Activated CD4-positive, alpha-beta T cell treated with anti-CD3 and anti-CD28 coated beads for 48 hours (primary cell): ENCODE results near the gene SEMA4C.

Source experiments
- DNase-seq: peaks from one replicate; pipeline ENCODE4 v3.0.0-alpha.2; 2020

SEMA4C gene

DNA sequence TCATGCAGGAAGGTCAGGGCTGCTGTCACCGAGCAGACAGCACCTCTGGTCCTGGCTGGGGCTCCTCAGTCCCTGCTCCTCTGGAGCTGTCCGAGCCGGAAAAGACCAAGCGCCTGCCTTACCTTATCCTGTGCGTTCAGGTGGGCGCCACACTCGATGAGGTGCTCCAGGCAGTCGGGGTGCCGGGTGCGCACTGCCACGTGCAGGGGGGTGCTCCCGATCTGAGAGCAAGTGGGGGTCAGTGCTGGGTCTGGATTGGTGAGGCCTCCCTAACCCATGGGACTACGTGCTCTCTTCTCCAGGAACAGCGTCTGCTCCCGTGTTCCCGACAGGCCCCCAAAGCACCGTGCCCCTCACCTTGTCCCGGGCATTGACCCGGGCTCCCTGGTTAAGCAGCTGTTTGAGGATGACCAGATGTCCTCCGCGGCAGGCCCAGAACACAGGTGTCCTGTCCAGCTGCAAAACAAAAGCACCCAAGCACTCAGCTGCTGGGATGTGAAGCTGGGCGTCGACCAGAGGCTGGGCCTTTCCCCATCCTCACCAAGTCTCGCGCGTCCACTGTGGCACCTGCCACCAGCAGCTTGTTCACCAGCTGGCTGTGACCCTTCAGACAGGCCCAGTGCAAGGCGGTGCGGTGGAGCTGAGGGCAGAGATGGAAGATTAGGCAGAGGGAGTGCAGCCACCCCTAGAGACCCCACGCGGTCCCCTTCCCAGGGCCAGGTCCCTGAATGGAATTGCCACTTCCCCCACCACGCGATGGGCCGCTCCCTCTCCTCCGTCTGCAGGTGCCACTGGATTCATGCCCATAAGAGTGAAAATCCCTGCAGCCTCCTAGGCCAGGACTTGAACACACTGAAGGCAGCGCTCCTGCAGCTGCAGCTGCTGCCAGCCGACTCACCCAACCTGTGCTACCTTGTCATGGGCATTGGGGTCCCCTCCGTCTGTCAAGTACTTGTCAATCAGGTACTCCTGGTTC is 29.7 kb downstream of the SEMA4C start:
- no peak for DNase-seq

GRCh38 chr2:96839293-96839874 is 30.5 kb downstream of the SEMA4C start:
- peak; percentile 85 for DNase-seq

- no peak for DNase-seq
Measured at GRCh38 chr2:96838345-96839292, 31.3 kb downstream of the SEMA4C start.

DNA sequence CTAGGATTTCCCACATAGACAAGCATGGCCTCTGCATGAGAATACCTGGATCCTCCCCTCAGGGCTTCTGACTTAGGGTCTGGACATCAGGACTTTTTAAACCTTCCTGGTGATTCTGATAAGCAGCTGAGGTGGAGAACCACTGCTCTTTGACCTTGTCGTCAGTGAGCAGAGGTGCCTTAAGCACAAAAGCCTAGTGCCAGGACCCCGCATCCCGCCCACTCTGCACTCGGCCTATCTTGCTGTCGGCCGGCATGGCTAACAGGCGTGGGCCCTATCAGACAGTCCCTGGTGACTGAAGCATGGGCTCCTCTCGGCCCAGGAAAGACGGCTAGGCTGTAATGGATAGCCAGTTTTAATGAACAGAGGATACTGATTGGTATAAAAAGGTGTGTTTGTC is 32.3 kb downstream of the SEMA4C start:
- DNase-seq: no peak

- DNase-seq: no peak
Measured at GRCh38 chr2:96835830-96836229, 34.0 kb downstream of the SEMA4C start.

DNA sequence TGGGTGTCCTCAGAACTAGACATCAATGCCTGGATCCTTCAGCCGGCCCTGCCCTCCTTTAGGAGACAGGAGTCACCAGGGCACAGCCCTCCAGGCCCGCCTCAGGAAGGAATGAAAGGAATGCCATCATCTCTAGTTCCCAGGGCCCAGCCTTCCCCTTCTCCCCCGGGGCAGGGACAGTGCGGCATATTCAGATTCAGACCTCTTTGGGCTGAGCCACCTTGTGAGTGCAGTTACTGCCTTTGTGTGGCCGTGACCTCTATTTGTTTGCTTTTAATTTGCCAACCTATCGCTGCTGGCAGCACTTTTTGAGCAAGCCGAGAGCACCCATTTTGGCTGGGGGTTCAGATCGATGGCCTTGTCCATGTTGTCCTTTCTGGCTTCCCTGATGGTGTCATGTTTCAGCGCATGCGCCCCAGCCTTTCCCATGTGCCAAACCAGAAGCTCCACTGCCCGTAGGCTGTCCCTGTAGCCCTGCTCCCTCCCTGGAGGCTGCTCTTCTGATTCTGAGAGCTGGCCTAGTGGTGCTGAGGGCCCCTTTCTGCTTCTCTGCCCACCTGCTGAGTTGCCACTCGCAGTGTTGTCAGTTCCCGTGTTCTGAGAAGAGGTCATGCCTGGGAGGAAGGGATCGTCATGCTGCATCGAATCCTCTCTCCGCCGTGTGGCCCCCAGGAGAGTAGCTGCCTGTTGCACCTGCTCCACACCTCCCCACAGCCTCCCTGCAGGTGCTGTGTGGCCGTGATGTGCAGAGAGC is 36.9 kb downstream of the SEMA4C start:
- DNase-seq: no peak

GRCh38 chr2:96832408-96832753 is 37.5 kb downstream of the SEMA4C start:
- DNase-seq: no peak

GRCh38 chr2:96831679-96832078 is 38.2 kb downstream of the SEMA4C start:
- no peak for DNase-seq

DNA sequence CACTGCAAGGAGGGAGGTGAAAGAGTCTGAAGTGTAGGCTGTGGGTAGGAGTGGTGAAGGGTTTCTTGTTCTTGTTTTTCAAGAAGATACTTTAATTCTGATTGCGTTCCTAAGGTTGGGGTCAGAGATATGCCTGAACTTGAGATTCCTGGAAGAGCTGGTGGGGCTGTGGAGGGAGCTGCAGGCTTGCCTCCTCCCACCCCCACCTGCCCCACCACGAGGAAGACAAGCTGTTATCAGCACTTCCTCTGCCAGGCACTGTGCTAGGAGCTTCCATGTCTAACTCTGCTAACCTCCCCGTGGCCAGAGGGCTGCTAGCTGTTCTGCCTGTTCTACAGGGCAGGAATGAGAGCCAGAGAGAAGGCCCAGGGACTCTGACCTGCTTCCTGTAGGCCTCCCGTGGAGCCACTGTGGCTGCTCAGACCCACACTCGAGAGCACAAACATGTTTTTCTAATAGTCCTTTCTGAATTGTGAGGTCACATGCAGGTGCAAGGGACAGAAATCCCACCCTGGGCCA is 39.8 kb downstream of the SEMA4C start:
- no peak for DNase-seq

- DNase-seq: no peak
Measured at GRCh38 chr2:96828874-96829273, 41.0 kb downstream of the SEMA4C start.

GRCh38 chr2:96828436-96828835 is 41.4 kb downstream of the SEMA4C start:
- DNase-seq: no peak

- DNase-seq: no peak
Measured at GRCh38 chr2:96826546-96827278, 43.2 kb downstream of the SEMA4C start.

GRCh38 chr2:96825057-96825456 is 44.8 kb downstream of the SEMA4C start:
- no peak for DNase-seq

GRCh38 chr2:96824079-96824870 is 45.6 kb downstream of the SEMA4C start:
- no peak for DNase-seq

GRCh38 chr2:96823198-96823597 is 46.7 kb downstream of the SEMA4C start:
- DNase-seq: no peak

- no peak for DNase-seq
Measured at GRCh38 chr2:96822786-96823185, 47.1 kb downstream of the SEMA4C start.

DNA sequence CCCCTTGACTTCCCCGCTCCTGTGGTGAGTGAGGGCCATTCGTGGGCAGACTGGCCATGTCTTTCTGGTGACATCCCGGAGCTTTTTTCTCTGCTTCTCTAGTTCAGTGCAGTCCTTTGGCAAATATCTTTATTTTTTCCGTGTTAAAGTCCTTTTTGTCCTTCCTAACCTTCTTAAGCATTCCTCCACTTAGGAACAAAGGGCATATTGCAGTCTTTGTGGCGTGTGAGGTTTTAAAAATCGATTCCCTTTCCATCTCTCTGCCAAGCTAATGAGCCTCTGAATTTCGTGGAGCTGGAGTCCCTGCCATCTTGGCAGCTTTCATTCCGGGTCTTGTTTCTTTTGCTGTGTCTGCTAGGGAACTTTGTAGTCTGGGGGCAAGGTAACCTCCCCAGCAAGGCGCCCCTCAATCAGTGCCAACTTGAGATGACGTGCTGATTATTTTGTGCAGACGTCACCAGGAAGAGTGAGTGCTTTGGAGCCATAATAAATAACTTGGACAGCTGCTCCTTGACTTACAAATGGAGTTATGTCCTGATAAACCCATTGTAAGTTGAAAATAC is 48.7 kb downstream of the SEMA4C start:
- no peak for DNase-seq

DNA sequence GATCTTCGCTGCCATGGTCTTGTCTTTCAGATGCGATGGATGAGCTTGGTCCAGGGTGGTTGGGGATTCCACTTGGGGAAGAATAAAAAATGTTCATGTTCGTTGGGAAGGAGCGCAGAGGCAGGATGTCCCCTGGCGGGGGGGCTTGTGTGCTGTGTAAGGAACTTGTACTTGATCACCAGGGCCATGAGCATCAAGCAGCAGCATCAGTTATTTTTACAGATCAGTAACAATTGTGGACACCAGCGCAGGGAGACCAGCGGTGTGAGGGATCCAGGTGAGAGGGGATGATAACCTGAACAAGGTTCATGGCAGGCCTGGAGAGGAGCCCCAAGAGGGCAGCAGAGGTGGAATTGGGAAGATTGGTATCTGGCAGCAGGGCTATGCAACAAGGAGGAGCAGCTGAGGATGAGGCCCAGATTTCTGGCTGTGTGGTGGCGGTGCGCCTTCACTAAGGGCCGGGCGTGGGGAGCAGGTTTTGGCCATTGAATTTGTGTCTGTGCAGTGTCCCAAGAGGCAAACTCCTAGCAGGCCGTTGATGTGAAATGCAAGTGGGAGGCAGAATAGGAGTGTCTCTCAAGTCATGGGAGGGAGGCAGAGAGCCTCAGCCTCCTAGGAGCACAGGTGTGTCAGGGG is 49.9 kb downstream of the SEMA4C start:
- no peak for DNase-seq

DNA sequence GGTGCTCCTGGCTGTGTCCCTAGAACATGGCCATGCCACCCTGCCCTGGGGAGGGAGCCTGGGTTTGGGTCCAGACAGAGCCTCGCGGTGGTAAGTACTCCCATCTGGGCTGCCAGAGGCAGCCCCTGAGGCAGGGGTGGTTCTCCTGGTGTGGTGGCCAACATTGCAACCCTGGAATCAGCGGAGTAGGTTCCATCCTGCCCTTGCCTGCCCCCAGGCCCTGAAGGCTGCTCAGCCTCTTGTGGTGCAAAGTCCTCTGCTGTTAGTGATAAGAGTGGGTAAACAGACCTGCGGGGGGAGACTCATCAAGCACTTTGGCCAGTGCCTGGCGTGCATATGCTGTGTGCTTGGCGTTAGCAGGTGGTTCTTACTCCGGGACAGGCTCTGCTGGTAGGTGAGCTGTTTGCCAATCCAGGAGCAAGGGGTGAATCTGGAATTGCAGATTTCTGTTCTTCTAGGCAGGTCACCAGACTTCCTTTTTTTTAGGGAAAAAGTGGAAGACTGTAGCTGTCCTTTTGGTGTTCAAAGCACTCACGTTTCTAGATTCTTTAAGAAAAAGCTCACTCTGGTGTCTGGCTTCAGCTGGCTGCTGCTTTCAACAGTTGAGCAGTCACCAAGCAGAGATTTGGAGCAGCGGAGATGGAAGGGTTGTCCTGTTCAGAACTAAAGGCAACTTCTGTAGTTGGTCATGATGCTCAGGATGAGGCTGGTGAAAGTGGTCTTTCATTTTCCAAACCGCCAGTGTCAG is 50.6 kb downstream of the SEMA4C start:
- DNase-seq: no peak
